ENCODE results near the gene SMR3A. TPM values are rescaled to one million over a fixed set of nuclear protein-coding genes. Genes with fewer than 3 reads are reported as not detected.

Gene SMR3A
- total RNA-seq = not detected in 2 replicates

GRCh38 chr4:70360460-70360859 is at the start of gene SMR3A:
SMR3A (plus strand) TSS chr4:70360760; CDS start chr4:70362116, 1,356 bp downstream.

DNA sequence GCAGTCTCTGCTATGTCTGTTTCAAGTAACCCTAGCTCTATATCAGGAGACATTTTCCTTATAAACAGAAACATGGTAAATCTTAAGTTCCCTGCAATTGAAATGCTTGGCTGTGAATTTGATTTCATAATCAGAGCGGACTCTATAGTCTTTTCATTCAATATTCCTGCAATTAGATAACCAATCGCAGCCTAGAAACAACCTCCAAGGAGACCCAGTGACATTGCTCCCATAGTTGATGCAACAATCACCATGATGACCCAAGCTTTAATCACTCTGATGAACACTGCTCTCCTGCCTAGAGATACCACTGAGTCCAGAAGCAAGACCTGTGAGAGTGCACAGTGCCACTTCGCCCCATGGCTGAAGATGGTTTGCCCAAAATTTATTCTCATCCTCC is 25.9 kb upstream of the SMR3A start, which contains the start of gene CABS1:
Gene CABS1, plus strand, starts transcription at position 301 of the 400 bp plus-strand sequence. Its CDS starts 59 bp downstream, at position 360.

GRCh38 chr4:70382691-70383181 is 22.2 kb downstream of the SMR3A start, which contains the start of gene SMR3B:
SMR3B (plus strand) TSS chr4:70383131; CDS start chr4:70384511, 1,380 bp downstream.

GRCh38 chr4:70397580-70397979 is 37.0 kb downstream of the SMR3A start, which contains the start of gene OPRPN:
OPRPN (plus strand) TSS chr4:70397940; CDS start chr4:70399286, 1,346 bp downstream.

Other genes starting within 250 kb of the SMR3A start
- not detected in 2 replicates for gene PRR27, start 206.5 kb upstream of the SMR3A start, total RNA-seq
- not detected in 2 replicates for gene ODAM, start 165.0 kb upstream of the SMR3A start, total RNA-seq
- gene FDCSP, start 134.6 kb upstream of the SMR3A start, total RNA-seq = not detected in 2 replicates
- gene CSN3, start 118.2 kb upstream of the SMR3A start, total RNA-seq = not detected in 2 replicates
- not detected in 2 replicates for gene CABS1, start 25.8 kb upstream of the SMR3A start, total RNA-seq
- not detected in 2 replicates for gene SMR3B, start 22.4 kb downstream of the SMR3A start, total RNA-seq
- not detected in 2 replicates for gene OPRPN, start 37.2 kb downstream of the SMR3A start, total RNA-seq
- not detected in 2 replicates for gene MUC7, start 111.4 kb downstream of the SMR3A start, total RNA-seq
- gene AMTN, start 157.8 kb downstream of the SMR3A start, total RNA-seq = 0.13 TPM in 1 of 2 replicates, not detected in the other
- not detected in 2 replicates for gene AMBN, start 231.5 kb downstream of the SMR3A start, total RNA-seq

Data from smooth muscle cell of the pulmonary artery (primary cell).